Breast epithelium (tissue), 4 donors: Measurements from ENCODE around the gene MDGA2. TPM values are rescaled to one million over a fixed set of nuclear protein-coding genes. Genes with fewer than 3 reads are reported as not detected.

Source experiments
- DNase-seq, 2 donors: peaks; one replicate each; pipeline ENCODE4 v3.0.0-alpha.2; 2019; ENCODE audit warnings: low spot score in 2 of 2
- H3K27ac ChIP-seq, 2 donors: fragments of 200-600 bp; sonication (generic) in 1 of 2; one replicate each; pipeline ENCODE4 v1.5.1; 2016 to 2019; ENCODE audit warnings: mild to moderate bottlenecking in 1 of 2
- H3K27me3 ChIP-seq, 2 donors: fragments of 200-600 bp; sonication (generic) in 1 of 2; one replicate each; pipeline versions ENCODE4 v1.5.1 to v1.6.0; 2017 to 2019; ENCODE audit warnings: control low read depth in 1 of 2, mild to moderate bottlenecking in 1 of 2
- H3K36me3 ChIP-seq: fragments of 200-600 bp; one replicate; pipeline ENCODE4 v1.5.1; 2019
- H3K4me1 ChIP-seq, 2 donors: fragments of 200-600 bp; sonication (generic); one replicate each; pipeline ENCODE4 v1.5.1; 2016 to 2019; ENCODE audit warnings: control low read depth in 1 of 2
- H3K4me3 ChIP-seq, 3 donors: fragments of 200-600 bp; sonication (generic); 1 replicate in 2 of 3; 2 replicates in 1 of 3; pipeline ENCODE4 v1.5.1; 2016 to 2019; ENCODE audit warnings: mild to moderate bottlenecking in 3 of 3, moderate library complexity in 2 of 3
- H3K9me3 ChIP-seq, 2 donors: fragments of 200-600 bp; sonication (generic) in 1 of 2; one replicate each; pipeline ENCODE4 v1.5.1; 2016 to 2019; ENCODE audit warnings: control low read depth in 1 of 2
- POLR2A ChIP-seq: fragments of 450-650 bp; IDR thresholded peaks from one replicate; pipeline ENCODE4 v1.6.1; 2016; ENCODE audit warnings: antibody characterized with exemption, mild to moderate bottlenecking, moderate library complexity
- POLR2AphosphoS5 ChIP-seq, 3 donors: sonication (generic); formaldehyde crosslinking; IDR thresholded peaks; one replicate each; pipeline ENCODE4 v1.6.1; 2017; ENCODE audit warnings: antibody characterized with exemption in 3 of 3
- intact Hi-C: fragments of 100-400 bp; cut with DNase I; formaldehyde crosslinking; loops from one replicate; pipeline ENCODE4 v1.15.1; 2023; ENCODE audit warnings: low total_unique reads
- total RNA-seq, 3 donors: library from RNA; depleted of rRNA; stranded (reverse); fragments of >200 nt; gene quantifications; one replicate each; pipeline ENCODE4 v1.1.0, GENCODE V29; 2016
- TF ChIP-seq, protein P1 (sequence below), 3 donors: fragments of 450-650 bp; IDR thresholded peaks; one replicate each; pipeline ENCODE4 v1.5.1; 2016 to 2017; ENCODE audit warnings: antibody characterized with exemption in 3 of 3, mild to moderate bottlenecking in 3 of 3, moderate library complexity in 3 of 3

MDGA2 gene
- total RNA-seq, result not detected

DNA sequence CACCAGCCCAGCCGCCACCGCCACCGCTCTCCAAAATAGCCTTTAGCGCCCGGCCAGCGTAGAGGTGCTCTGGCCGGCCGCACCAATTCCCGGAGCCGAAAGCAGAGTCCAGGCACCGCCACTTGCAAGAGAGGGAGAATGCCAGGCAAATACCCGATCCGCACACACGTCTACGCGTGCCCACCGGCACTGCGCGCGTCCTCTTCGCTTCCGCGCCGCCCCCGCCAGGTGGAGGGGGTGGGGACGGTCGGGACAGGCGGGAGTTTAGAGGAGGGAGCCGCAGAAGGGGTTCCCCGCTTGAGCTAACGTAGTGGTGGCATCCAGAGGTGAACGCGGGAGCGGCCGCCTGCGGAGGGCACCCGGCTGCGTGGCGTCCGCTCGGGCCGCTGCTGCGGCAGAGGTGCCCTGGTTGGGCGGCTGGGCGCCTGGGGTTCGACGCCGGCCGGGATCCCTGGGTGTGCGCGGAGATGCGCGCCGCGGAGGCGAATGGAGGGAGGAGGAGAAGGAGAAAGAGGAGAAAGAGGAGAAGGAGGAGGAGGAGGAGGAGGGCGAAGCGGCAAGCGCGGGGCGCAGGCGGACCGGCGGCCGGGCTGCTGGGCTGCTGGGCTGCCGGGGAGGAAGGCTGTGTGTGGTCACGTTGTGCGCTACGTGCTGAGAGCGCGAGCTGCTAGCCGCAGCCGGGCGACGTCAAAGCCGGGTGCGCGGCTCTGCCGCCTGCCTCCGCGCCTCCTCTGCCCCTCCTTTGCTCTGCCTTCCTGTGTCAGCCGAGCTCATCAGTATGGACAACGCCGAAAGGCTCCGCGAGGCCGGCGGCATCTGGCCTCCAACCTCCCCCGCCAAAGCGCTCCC lies at the start of gene MDGA2:
MDGA2 (minus strand) TSS at position 140 of the 849 bp plus-strand sequence.
- H3K9me3 ChIP-seq, result no peaks in the 10 kb centered on the region
- H3K4me1 ChIP-seq, result no peaks in the 10 kb centered on the region
- H3K27me3 ChIP-seq, result peaks cover 0 to 56% of the 10 kb centered on the region in 2 donors
- DNase-seq, result no peak
- intact Hi-C loops, result no loop called here
- no peak for TF ChIP-seq POLR2AphosphoS5 (IDR thresholded peaks at IDR 0.05)
- TF ChIP-seq, protein P1, sequence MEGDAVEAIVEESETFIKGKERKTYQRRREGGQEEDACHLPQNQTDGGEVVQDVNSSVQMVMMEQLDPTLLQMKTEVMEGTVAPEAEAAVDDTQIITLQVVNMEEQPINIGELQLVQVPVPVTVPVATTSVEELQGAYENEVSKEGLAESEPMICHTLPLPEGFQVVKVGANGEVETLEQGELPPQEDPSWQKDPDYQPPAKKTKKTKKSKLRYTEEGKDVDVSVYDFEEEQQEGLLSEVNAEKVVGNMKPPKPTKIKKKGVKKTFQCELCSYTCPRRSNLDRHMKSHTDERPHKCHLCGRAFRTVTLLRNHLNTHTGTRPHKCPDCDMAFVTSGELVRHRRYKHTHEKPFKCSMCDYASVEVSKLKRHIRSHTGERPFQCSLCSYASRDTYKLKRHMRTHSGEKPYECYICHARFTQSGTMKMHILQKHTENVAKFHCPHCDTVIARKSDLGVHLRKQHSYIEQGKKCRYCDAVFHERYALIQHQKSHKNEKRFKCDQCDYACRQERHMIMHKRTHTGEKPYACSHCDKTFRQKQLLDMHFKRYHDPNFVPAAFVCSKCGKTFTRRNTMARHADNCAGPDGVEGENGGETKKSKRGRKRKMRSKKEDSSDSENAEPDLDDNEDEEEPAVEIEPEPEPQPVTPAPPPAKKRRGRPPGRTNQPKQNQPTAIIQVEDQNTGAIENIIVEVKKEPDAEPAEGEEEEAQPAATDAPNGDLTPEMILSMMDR (IDR thresholded peaks at IDR 0.05), result no peak
- TF ChIP-seq POLR2A, result no peak
- H3K36me3 ChIP-seq, result no peaks in the 10 kb centered on the region
- no peak within 1 kb of the TSS for H3K27ac ChIP-seq
- H3K4me3 ChIP-seq, result peak within 1 kb of the TSS; percentile 42 to 63 (median 47)

GRCh38 chr14:47722929-47723693 lies 47.7 kb upstream of the MDGA2 start:
- Histone ChIP-seq H3K27ac (no peak overlapping the region), H3K4me1 (no peaks in the 10 kb centered on the region), H3K4me3 (no peak overlapping the region), H3K9me3 (no peaks in the 10 kb centered on the region), H3K27me3 (no peaks in the 10 kb centered on the region), H3K36me3 (no peaks in the 10 kb centered on the region)
- TF ChIP-seq, protein P1 (IDR thresholded peaks at IDR 0.05), result no peak
- TF ChIP-seq POLR2AphosphoS5 (IDR thresholded peaks at IDR 0.05) (no peak), POLR2A (no peak)
- DNase-seq, result no peak
- intact Hi-C loops, result no loop called here

DNA sequence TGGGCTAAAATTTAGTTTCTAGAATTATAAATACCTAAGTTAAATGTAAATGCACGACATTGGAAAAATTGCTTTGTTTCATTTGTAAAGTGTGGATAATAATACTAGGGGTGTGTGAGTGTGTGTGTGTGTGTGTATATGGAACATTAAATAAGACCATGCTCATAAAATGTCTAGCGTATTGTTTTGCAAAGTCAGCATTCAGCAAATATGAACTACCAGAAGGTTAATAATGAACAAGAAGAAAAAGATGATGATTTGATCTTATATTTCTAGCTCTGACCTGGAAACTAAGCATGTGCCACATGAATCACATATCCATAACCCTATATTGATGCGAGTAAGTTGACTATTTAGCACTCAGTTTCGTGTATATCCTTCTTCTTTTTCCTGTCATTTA lies 44.9 kb upstream of the MDGA2 start:
- no peaks in the 10 kb centered on the region for H3K4me1 ChIP-seq
- H3K27ac ChIP-seq, result no peak overlapping the region
- no peaks in the 10 kb centered on the region for H3K27me3 ChIP-seq
- no peak overlapping the region for H3K4me3 ChIP-seq
- H3K9me3 ChIP-seq, result no peaks in the 10 kb centered on the region
- no peaks in the 10 kb centered on the region for H3K36me3 ChIP-seq
- intact Hi-C loops, result no loop called here
- TF ChIP-seq POLR2A (no peak), POLR2AphosphoS5 (IDR thresholded peaks at IDR 0.05) (no peak)
- TF ChIP-seq, protein P1 (IDR thresholded peaks at IDR 0.05), result no peak
- no peak for DNase-seq

DNA sequence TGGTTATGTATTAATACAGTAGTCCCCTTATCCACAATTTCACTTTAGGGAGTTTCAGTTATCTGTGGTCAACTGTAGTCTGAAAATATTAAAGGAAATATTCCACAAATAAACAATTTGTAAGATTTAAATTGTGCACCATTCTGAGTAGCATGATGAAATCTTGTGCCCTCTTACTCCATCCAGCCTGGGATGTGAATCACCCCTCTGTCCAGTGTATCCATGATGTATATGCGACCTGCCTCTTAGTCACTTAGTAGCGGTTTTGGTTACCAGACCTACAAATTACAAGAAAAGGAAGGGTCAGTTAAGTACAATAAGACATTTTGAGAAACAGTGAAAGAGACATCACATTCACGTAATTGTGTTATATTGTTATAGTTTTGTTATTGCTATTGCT lies 39.9 kb upstream of the MDGA2 start:
- intact Hi-C loops, result no loop called here
- no peak for DNase-seq
- no peak overlapping the region for H3K4me3 ChIP-seq
- H3K36me3 ChIP-seq, result no peaks in the 10 kb centered on the region
- H3K27me3 ChIP-seq, result no peaks in the 10 kb centered on the region
- no peaks in the 10 kb centered on the region for H3K4me1 ChIP-seq
- no peaks in the 10 kb centered on the region for H3K9me3 ChIP-seq
- no peak overlapping the region for H3K27ac ChIP-seq
- TF ChIP-seq, protein P1 (IDR thresholded peaks at IDR 0.05), result no peak
- no peak for TF ChIP-seq POLR2AphosphoS5 (IDR thresholded peaks at IDR 0.05)
- TF ChIP-seq POLR2A, result no peak

DNA sequence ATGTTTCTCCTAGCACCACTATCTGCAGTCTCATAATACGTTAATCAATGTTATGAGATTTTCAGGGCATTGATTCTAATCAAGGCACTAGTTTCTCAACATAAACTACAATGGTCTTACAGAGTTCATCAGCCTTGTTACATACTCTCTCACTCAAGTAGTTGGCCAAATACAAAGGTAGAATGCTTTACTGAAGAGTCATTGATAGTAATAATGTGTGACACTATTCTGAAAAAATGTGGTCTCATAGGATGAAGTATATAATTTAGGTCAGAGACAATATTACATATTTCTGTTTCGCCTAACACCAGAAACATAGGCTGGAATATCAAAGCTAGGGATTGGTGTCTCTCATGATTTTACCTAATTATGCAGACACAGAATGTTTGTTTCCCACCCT lies 35.2 kb upstream of the MDGA2 start:
- H3K9me3 ChIP-seq, result no peaks in the 10 kb centered on the region
- TF ChIP-seq POLR2AphosphoS5 (IDR thresholded peaks at IDR 0.05) (no peak), POLR2A (no peak)
- TF ChIP-seq, protein P1 (IDR thresholded peaks at IDR 0.05), result no peak
- no peak overlapping the region for H3K4me3 ChIP-seq
- intact Hi-C loops, result no loop called here
- no peak for DNase-seq
- no peaks in the 10 kb centered on the region for H3K4me1 ChIP-seq
- H3K27ac ChIP-seq, result no peak overlapping the region
- no peaks in the 10 kb centered on the region for H3K36me3 ChIP-seq
- H3K27me3 ChIP-seq, result no peaks in the 10 kb centered on the region
